ENCODE results near the gene TMEM145. TPM values are rescaled to one million over a fixed set of nuclear protein-coding genes. Genes with fewer than 3 reads are reported as not detected.

The TMEM145 gene
- total and polyA plus RNA-seq, 10 of the 15 experiments (the other 5 are each of a cell fraction or from before 2014, with no cell fraction given) = 0.04 to 0.97 (median 0.16) TPM; not detected in 4

DNA sequence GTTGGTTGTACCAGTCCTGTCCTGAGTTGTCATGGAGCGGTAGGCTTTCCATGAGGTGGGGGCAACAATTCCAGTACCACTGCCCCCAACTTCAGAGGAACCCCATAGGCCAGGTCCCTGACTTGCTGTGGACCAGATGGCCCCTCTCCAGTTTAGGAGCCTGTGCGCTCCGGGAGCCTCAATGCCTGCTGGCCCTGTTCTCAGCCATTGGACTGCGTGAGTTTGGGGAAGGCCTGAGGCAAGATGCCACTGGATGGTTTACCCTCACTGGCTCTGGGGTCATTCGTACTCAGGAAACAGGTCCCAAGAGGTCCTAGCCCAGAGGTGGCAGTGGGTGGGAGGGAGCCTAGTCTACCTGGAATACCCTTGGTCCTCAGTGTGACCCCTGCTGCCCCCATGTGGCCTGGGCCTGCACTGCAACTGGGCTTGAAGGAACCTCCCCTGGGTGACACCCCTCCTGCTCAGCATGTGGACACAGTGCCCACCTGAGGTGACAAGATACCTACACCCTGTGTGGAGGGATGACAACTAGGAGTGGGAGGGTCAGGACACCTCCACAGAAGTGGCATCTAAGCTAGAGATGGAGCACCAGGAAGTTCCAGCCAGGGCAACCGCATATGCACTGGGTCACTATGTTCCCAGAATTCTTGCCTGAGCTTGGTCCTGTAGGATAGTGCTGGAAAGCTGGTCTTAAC is 17.1 kb upstream of the TMEM145 start (continued):
- TF ChIP-seq, protein P1, sequence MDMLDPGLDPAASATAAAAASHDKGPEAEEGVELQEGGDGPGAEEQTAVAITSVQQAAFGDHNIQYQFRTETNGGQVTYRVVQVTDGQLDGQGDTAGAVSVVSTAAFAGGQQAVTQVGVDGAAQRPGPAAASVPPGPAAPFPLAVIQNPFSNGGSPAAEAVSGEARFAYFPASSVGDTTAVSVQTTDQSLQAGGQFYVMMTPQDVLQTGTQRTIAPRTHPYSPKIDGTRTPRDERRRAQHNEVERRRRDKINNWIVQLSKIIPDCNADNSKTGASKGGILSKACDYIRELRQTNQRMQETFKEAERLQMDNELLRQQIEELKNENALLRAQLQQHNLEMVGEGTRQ (IDR thresholded peaks at IDR 0.05; ENCODE audit: borderline replicate concordance, low read depth, low read length) = no peak; the same call in 1 of the 2 replicates
- TF ChIP-seq CHD4 (IDR thresholded peaks at IDR 0.05) (no peak), ZNF622 (IDR thresholded peaks at IDR 0.05) (no peak), SMARCA5 (IDR thresholded peaks at IDR 0.05) (peak; percentile 78), RUNX3 (IDR thresholded peaks at IDR 0.05; ENCODE audit: low read length) (no peak; the same call in 1 of the 2 replicates), WRNIP1 (IDR thresholded peaks at IDR 0.05; ENCODE audit: borderline replicate concordance, low read depth, low read length) (no peak), ASH2L (IDR thresholded peaks at IDR 0.05; ENCODE audit: borderline replicate concordance, low read depth) (no peak), TCF12 (IDR thresholded peaks at IDR 0.05; ENCODE audit: low read depth, low read length) (peak; percentile 36; the same call in 1 of the 2 replicates), RAD21 (IDR thresholded peaks at IDR 0.05; ENCODE audit: insufficient read depth, low read depth, low read length) (peak; percentile 74), DPF2 (IDR thresholded peaks at IDR 0.05) (no peak), HDGF (IDR thresholded peaks at IDR 0.05) (peak; percentile 86), NR2C1 (IDR thresholded peaks at IDR 0.05) (no peak), RAD51 (IDR thresholded peaks at IDR 0.05) (no peak), RCOR1 (conservative IDR thresholded peaks at IDR 0.05; ENCODE audit: low read depth, low read length) (no peak), YY1 (IDR thresholded peaks at IDR 0.05; ENCODE audit: low read depth, low read length) (peak; percentile 56; the same call in 1 of the 2 replicates), STAT1 (conservative IDR thresholded peaks at IDR 0.05) (no peak), EGR1 (IDR thresholded peaks at IDR 0.05; ENCODE audit: borderline replicate concordance in 1 of 2, low read depth in 2 of 2, low read length in 2 of 2) (no peak), BHLHE40 (IDR thresholded peaks at IDR 0.05; ENCODE audit: borderline replicate concordance in 1 of 2, low read depth in 2 of 2, low read length in 1 of 2) (no peak), POLR2A (IDR thresholded peaks at IDR 0.05; ENCODE audit: low read depth, low read length) (peak; percentile 71), LARP7 (IDR thresholded peaks at IDR 0.05) (peak; percentile 26; the same call in 1 of the 2 replicates), YBX1 (IDR thresholded peaks at IDR 0.05) (no peak), SMAD1 (IDR thresholded peaks at IDR 0.05; ENCODE audit: low read depth, partially characterized antibody) (no peak)
- TF ChIP-seq, protein P2, sequence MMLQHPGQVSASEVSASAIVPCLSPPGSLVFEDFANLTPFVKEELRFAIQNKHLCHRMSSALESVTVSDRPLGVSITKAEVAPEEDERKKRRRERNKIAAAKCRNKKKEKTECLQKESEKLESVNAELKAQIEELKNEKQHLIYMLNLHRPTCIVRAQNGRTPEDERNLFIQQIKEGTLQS (IDR thresholded peaks at IDR 0.05; ENCODE audit: borderline replicate concordance, extremely low read depth, low read depth, low read length) = no peak
- TF ChIP-seq, protein P3, sequence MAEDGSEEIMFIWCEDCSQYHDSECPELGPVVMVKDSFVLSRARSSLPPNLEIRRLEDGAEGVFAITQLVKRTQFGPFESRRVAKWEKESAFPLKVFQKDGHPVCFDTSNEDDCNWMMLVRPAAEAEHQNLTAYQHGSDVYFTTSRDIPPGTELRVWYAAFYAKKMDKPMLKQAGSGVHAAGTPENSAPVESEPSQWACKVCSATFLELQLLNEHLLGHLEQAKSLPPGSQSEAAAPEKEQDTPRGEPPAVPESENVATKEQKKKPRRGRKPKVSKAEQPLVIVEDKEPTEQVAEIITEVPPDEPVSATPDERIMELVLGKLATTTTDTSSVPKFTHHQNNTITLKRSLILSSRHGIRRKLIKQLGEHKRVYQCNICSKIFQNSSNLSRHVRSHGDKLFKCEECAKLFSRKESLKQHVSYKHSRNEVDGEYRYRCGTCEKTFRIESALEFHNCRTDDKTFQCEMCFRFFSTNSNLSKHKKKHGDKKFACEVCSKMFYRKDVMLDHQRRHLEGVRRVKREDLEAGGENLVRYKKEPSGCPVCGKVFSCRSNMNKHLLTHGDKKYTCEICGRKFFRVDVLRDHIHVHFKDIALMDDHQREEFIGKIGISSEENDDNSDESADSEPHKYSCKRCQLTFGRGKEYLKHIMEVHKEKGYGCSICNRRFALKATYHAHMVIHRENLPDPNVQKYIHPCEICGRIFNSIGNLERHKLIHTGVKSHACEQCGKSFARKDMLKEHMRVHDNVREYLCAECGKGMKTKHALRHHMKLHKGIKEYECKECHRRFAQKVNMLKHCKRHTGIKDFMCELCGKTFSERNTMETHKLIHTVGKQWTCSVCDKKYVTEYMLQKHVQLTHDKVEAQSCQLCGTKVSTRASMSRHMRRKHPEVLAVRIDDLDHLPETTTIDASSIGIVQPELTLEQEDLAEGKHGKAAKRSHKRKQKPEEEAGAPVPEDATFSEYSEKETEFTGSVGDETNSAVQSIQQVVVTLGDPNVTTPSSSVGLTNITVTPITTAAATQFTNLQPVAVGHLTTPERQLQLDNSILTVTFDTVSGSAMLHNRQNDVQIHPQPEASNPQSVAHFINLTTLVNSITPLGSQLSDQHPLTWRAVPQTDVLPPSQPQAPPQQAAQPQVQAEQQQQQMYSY (CRISPR knock-in tag; IDR thresholded peaks at IDR 0.05) = no peak

All from GM12878 (cell line).